GM13977 (cell line): ENCODE data around the gene USP47.

Experiments used
- DNase-seq: peaks from one replicate; pipeline ENCODE4 v3.0.0; 2012; ENCODE audit warnings: low spot score
- in situ Hi-C: fragments of 300-500 bp; cut with MboI; formaldehyde crosslinking; loops from one replicate; pipeline ENCODE4 v1.12.0; 2022; ENCODE audit warnings: low sequenced_read_pairs, low pct_unique_long_range_greater_than_20kb, mixed read lengths, inconsistent platforms; ENCODE audit not compliant: unreplicated experiment
- TF ChIP-seq, protein P1 (sequence below): IDR thresholded peaks from 2 replicates; pipeline ENCODE4 v1.5.1; 2012; ENCODE audit warnings: mild to moderate bottlenecking, control low read depth; ENCODE audit not compliant: insufficient read depth; ENCODE audit errors: extremely low read depth, missing control alignments

Gene USP47

DNA sequence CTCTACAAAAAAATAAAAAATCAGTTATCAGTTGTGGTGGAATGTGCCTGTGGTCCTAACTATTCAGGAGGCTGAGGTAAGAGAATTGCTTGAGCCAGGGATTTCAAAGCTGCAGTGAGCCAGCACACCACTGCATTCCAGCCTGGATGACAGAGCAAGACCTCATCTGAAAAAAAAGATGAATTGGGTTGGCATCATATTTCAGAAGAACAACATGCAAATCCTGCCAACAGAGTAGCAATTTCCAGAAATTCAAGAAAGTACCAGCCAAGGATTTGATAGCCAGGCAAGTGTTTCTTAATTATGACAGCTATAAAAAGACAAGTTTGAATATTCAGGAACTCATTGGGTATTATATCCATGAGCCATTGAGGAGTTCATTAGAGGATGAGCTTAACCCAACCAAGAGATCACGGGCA is 75.2 kb downstream of the USP47 start:
- in situ Hi-C loops: no loop called here
- DNase-seq: no peak
- TF ChIP-seq, protein P1, sequence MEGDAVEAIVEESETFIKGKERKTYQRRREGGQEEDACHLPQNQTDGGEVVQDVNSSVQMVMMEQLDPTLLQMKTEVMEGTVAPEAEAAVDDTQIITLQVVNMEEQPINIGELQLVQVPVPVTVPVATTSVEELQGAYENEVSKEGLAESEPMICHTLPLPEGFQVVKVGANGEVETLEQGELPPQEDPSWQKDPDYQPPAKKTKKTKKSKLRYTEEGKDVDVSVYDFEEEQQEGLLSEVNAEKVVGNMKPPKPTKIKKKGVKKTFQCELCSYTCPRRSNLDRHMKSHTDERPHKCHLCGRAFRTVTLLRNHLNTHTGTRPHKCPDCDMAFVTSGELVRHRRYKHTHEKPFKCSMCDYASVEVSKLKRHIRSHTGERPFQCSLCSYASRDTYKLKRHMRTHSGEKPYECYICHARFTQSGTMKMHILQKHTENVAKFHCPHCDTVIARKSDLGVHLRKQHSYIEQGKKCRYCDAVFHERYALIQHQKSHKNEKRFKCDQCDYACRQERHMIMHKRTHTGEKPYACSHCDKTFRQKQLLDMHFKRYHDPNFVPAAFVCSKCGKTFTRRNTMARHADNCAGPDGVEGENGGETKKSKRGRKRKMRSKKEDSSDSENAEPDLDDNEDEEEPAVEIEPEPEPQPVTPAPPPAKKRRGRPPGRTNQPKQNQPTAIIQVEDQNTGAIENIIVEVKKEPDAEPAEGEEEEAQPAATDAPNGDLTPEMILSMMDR: no peak

DNA sequence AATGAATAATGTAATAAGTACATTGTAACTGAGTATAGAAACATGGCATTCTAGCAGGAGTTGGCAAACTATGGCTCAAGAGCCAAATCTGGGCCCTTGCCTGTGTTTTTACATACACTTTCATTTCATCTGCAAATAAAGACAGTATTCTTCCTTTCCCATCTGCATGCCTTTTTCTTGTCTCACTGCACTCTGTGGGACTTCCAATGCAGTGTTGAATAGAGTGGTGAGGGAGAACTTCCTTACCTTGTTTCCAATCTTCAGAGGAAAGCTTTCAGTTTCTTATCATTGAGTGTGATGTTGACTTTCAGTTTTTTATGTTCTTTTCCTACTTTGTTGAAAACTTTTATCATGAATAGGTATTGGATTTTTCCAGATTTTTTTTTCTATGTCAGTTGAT is 82.1 kb downstream of the USP47 start:
- TF ChIP-seq, protein P1: no peak
- no peak for DNase-seq
- in situ Hi-C loops: no loop called here

DNA sequence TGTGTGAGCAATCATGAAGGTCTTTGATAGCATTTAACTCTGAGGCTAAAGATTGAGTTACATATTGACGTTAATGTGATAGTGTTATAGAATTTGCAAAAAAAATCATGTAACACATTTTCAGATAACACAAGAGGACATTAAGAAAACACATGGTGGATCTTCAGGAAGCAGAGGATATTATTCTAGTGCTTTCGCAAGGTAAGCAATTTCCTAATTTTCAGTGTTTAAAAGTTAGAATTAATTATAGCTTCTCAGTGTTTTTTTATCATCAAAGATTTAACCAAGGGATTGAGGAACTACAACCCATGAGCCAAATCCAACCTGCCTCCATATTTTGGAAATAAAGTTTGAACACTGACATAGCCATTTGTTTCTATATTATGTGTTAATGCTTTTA is 88.1 kb downstream of the USP47 start:
- in situ Hi-C loops: no loop called here
- TF ChIP-seq, protein P1: no peak
- DNase-seq: no peak

DNA sequence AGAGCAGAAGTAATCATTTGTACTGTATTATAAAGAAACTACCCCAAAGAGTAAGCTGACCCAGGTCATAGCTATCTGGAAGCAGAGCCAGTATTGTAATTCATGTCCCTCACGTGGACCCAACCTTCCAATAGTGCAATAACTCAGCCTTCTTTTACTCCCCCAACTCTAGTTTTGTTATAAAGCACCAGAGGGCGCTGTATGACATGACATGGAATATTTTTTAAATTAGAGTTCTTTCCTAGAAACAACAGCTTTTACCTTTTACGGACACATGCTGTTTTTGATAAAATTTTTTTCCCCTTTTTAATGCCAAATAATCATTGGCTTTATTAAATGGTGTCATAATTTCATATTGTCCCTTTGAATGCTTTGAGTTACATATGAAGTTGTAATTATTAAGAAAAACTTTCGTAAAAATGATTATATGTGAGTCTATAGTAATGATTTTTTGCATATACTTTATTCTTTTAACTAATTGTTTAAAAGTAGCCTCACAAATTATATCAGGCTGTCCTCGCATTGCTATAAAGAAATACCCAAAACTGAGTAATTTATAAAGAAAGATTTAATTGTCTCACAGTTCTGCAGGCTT is 89.8 kb downstream of the USP47 start:
- TF ChIP-seq, protein P1: peak; percentile 41
- in situ Hi-C loops: no loop called here
- peak; percentile 5 for DNase-seq

DNA sequence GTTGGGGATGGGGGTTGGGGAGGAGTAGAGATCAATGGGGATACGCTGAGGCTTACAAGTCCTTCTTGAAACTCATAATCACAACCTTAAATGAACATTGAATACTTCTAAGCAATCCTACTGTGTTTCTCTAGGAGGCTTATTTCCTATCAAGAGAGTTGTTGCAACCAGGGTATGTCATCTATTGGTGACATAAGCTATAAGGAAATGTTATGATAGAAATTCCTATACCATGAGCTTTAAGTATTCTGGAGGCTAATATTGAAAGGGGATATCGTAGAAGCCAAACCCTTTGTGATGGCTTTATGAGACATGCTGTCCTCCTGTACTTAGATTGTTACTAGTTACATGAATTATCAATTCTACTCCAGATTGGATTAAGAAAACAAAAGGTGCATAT is 93.8 kb downstream of the USP47 start:
- DNase-seq: no peak
- TF ChIP-seq, protein P1: no peak
- in situ Hi-C loops: no loop called here

DNA sequence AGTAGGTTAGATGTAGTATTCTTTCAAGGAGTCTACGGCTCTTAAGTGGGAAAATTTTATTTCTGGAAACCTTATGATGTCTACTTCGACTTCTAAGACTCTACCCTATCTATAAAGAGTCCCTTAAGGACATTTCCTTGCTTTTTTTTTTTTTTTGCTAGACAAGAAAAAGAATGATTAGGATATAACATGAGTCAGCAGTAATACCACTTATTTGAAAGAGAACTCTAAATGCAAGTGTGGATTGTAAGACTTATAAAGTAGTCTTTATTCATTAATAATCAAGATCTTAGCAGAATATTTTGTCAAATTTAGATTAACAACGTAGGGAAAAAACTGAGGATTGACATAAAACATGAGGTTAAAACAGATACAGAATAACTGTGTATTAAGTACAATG is 95.7 kb downstream of the USP47 start:
- in situ Hi-C loops: no loop called here
- no peak for DNase-seq
- TF ChIP-seq, protein P1: no peak
